NCI-H446 (cell line): ENCODE data around the gene SLX4IP.
"Not testable (repeated sequence)": the region's sequence is repeated elsewhere in the genome, so short reads cannot be mapped to it uniquely, and the experiment has no call there.

Source experiments
- DNase-seq, 2 experiments: peaks; one replicate each; lab custom pipeline; 2025; lab: John Stamatoyannopoulos, UW

Gene SLX4IP

DNA sequence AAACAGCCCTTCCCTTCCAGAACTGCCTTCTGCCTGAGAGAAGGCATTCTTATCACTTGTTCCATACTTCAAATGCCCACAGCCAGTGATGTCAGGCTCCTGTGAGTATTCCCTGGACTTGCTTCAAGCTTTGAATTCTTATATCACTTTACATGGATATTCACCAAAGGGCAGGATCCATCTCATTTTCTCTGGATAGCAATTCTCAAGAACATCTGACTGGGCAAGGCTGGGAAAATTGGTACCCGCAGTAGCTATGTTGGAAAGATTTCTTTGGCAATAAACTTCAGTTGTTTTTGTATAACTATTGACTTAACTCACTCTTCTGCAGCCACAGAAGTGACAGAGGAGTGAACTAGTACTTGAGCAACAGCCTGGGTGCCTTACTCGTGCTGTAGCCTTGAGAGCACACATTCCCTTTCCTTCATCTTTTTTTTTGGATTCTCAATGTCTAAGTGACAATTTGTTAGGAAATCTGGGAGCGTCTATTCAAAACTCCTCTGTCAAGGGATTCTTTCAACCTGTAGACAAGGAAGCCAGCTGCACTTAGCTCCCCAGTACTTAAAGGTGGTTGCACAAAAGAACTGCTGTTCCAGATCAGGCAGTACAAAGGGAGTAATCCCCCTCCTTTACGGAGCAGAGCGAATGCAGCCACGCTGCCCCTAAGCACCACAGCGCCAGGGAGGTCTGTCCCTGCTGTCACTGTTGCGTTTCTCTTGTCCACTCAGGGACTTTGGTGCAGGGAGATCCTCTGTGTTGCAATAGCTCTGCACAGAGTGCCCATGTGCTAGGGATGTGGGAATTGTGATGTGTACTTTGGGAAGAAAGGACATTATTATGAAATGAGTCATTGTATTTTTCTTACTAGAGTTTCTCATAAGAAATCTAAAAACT, 169.1 kb downstream of the SLX4IP start:
- DNase-seq = no peak

DNA sequence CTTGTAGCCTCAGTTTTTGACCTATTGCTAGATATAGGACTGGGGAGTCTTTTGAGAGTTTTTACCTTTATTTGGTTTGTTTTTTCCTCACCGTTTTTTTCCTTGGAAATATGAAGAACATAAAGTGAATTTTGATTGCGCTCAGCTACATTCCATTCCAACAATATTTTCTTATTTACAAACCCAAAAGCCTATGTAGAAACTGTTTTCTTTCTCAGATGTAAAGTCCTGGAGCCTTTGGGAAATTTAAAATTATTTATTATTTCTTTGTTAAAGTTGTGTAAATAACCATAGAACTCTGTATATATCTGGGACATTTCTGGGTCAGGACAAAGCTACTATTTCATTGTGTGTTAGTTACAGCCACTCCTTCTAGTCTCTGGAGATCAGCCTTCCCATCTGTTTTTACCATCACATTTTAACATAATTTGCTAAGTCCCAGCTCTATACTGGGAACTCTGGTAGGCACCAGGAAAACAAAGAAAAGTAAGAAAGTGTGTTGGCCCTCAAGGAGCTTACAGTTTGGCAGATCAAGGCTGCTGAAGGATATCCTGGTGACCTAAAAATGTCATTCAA, 169.8 kb downstream of the SLX4IP start:
- no peak for DNase-seq

DNA sequence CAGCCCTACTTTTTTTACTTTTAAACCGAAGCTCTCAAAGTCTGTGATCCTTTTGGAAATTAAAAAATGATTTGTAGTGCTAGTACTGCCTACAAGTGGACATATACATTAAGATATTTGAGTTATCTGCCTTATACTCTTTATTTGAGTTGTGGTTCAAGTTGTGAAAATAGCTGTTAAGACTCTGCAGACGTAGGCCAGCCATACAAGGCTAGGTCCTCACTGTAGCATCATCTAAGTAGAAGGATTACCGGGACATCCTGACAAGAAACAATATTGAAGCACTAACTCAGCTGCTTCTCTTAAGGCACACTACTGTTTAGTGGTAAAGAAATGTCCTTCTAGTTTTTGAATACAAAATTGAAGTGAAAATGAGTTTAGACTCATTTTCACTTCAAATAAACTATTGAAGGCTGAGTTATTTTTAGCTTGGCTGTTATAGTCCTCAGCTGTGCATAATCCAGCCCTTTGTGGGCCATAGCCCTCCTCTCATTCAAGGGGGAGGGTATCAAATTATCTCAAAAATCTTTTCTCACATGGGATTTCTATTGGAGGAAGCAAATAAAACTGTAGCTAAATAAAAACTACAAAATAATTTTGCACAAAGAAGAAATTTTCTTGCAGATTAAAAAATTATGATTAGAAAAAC, 170.6 kb downstream of the SLX4IP start:
- no peak for DNase-seq

DNA sequence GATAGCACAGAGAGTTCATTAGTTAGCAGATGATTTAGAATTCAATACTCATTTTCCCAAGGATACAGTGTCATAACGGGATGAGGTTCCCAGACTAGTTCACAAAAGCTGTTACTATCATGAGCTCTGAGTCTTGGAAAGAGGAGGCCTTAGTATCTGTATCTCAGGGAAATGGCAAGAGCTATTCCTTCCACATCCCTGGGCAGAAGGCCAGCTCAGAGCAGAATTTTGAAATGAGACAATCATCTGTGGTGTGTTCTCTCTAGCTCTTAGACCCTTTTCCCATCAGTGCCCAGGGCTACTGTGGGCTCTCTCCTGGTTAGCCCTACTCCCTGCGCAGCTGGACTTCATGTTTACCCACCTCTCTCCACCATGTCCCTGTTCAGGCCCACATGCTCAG, 174.2 kb downstream of the SLX4IP start:
- DNase-seq = no peak

DNA sequence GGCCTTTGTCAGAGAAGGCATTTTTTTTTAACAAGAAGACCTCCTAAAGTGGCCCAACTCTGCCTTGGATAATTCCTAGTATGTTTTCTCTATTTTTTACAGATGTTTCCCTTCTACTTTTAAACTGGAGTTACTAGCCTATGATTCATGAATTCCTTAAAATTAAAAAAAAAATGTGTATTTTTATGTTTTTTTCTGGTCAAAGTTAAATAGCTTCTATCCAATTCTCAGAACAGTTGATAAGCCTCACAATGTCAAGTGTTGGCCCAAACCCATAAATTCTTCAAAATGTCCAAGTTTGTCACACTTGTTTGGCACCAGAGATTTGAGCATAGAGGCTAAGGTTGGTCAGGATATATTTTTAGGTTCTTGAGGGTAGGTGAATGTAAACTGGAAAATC, 174.7 kb downstream of the SLX4IP start:
- no peak for DNase-seq

DNA sequence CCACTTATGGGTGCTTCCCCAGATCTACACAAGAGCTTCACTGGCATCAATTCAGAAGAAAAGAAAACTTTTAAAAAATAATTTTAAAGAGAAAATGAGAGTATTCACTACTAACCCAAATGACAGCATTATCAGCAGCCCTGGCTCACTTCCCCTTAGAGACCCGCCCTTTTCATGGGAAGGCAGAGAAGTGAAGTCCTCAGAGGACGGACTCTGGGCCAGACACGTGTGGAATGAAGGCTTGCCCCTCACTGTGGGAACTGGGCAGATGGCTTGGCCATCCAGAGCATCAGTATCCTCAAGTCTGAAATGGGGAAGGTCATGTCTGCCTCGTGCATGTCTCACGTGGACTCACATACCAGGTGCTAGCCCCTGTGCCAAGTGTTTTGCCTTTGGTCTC, 175.1 kb downstream of the SLX4IP start:
- no peak for DNase-seq

DNA sequence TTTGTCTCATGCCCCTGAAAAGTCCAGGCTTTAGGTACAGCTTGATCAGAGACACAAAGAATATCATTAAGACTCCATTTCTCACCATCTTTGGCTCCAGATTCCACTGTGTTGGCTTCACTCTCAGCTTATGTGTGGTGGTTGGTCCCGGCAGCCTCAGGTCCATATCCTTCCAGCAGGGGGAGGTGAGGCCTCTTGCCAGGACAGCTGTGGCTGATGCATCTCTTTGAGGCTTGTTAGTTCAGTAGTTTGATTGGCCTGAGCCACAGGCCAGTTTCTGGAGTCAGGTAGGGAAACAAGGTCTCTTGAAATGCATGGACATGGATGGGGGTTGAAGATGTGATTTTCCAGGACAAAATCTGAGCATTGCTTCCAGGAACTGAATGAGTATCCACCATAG, 176.3 kb downstream of the SLX4IP start:
- peak in 1 of 2 experiments; percentile 18 for DNase-seq

DNA sequence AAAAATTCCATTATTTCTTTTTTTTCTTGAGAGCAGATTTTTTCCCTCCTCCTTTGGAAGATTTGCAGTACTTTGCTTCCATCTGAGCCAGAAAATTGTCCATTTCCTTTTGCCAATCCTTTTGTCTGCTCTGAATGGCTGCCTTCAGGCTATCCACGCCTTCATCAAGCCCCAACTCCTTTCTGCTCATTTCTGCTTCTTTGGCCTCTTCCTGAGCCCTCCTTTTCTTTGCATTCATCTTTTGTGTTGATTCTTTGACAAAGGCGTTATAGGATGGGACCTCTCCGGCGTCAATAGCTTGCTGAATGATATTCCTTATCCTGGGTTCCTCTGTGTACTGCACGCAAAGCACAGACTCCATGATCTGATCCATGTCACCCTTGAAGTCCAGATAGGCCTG, 178.3 kb downstream of the SLX4IP start:
- DNase-seq = not testable (repeated sequence)

DNA sequence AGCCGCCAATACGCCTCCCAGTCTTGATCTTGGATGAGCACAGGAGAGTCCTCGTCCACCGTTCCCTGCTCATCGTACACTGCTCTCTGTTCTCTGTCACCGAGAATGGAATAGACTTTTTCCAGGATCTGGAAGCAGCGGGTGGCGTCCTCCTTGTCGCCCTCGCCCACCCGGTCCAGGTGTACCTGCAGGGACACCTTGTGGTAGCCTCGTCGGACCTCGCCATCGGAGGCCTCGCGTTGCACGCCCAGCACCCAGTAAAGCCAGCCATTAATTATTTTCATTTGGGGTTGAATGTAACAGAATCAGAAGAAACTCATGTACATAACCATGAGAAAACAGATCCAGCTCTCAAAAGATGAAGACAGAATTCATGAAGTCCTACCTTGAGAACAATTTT, 178.8 kb downstream of the SLX4IP start:
- no peak for DNase-seq

DNA sequence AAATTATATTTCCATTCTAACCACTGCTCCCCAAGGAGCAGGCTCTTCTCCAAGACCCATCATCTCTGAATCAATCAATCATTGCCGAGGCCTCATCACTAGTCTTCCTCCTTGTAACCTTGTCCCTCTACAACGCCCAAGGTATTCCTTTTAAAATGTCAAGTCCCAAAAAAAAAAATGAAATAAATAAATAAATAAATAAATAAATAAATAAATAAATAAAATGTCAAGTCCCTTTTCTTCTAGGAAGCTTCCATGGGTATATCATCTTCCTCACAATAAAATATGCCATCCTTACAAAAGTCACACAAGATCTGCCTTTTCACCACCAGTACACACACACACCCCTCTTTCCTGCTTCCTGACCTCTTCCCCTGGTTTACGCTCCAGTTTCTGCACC, 181.1 kb downstream of the SLX4IP start:
- DNase-seq = no peak

DNA sequence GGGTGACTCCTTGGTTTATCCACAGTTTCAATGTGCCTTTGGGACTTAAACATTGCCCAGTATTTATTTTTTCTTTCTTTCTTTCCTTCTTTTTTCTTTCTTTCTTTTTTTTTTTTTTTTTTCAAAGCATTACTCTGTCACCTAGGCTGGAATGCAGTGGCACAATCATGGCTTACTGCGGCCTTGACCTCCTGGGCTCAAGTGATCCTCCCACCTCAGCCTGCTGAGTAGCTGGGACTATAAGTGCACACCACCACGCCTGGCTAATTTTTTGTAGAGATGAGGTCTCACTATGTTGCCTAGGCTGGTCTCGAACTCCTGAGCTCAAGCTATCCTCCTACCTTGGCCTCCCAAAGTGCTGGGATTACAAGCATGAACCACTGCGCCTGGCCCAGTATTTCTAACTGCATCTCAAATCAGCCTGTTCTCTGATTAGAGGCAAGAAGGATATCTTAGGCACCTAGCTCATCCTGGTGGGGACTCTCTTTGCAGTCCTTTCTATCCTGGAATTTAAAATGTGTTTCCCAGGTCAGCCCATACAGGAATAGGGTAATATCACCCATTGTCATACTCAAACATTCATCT, 182.5 kb downstream of the SLX4IP start:
- DNase-seq = not testable (repeated sequence)

DNA sequence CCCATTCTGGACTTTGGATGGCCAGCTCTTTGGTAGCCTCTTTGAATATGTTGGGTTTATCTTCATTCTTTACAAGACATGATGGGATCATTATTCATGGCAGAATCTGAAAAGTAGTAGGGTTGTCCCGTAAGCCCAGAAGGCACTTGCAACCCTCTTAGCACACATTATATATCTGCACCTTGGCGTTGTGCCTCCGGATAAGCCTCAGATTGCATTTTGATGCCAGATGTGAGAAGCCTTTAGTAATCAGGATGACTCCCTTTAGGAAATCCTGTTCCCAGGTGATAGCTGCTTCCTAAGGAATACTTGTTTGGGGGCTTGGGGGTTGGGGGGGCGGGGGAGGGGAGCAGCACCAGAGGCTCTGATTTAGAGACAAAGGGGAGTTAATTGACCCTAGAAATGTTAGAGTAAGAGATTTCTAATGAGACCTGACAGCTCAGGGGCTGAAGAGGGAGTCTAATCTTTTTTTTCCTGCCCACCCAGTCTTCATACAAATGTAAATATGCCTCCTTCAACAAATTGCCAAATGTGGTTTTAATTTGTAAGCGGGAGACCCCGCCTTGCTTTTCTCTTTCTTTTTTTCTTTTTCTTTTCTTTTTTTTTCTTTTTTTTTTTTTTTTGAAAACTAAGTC, 183.6 kb downstream of the SLX4IP start:
- DNase-seq = no peak

DNA sequence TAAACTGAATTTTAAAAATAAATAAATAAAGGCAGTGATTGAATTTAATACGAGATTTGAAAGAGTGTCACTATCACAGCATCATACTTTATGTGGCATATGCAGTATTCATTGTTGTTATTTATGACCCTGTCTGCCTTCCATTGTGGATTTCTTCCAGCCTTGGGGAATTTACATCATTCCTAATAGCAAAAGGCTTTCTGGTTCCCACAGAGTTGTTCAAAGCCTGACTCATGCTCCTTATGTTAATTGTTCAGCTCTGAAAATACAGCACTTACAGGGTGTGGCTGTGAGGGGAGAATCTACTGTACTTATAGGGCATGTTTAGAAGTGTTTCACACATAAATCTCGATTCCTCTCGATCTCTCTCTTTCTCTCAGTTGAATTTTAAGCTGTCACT, 184.3 kb downstream of the SLX4IP start:
- DNase-seq = peak in 1 of 2 experiments; percentile 18

DNA sequence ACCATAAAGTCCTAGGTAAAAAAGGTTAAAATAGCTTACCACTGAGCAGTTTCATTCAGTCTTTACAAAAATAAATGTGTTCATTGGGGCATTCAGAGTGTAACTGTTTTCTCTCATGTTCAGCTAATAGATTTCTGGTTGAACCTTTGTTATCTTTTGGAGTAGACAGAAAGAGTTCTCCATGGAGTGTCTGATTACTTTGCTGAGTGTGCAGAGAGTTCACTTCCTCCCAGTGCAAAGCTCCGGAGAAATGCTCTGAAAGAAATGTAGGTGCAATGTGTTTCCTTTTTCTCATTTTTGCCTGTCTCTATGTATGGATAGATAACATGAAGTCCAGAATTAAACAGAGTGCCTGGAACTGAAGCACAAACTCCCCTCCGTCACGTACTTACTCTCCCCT, 186.0 kb downstream of the SLX4IP start:
- DNase-seq = no peak

DNA sequence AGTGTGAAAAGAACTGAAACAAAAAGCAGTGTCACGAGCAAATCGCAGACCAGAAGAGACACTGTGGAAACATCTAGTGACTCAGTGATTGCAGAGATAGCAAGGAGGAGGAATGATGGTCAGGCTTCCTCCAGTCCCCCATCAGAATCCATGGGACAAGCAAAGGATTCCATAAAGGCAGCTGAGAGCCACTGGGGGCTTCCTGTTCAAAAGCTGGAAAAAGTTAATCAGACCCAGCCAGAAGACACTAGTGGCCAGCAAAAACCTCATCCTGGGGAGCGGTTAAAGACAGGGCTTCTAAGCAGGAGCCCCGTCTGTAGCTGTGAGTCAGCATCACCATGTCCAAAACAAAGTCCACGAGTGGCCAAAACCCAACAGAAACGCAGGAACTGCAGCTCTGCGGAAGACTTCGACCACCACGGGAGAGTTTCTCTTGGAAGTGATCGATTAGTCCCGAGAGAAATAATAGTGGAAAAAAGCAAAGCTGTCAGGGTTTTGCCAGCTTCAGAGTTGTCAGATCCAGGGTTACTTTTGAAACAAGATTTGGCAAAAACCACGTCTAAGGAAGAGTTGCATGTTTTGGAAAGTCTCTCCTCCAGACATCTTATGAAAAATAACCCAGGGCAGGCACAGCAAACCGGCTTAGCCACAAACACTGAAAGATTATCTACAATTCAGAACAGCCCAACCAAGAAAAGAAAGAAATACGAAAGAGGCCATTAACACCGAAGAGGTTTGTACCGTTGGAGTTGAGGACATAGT, 187.7 kb downstream of the SLX4IP start:
- no peak for DNase-seq

DNA sequence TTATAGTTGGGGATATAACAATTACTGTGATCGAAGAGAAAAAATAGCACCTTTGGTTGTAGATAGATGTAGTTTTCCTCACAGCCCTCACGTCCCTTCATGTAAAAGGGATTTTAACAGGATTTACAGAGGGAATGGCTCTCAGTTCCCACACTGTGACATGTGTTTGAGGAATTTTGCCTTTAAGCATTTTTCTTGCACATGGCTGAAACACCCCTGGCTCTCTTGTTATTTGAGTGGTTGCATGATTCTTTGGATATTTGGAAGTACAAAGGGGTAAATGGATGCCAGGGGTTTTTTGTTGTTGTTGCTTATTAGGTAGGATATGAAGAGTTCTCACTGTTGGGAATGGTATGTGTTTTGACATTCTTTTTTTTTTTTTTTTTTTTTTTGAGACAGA, 190.5 kb downstream of the SLX4IP start:
- no peak for DNase-seq

DNA sequence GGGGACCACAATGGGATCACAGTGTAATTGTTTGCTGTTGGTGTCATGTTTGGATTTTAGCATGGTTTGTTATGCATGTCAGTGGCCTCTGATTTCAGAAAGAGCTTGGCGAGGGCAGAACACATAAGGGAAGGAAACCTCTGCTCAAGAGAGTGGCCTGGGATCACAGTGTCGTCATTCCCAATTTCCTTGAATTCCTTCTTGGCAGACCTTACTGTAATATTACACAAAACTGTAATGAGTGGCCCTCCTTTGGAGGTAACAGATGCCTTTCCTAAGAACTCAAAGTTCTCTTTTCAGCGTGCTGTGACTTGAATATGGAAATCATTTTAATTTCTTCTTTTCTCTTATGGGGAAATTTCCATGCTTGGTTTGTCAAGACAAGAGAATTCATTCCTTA, 191.8 kb downstream of the SLX4IP start:
- DNase-seq = no peak

DNA sequence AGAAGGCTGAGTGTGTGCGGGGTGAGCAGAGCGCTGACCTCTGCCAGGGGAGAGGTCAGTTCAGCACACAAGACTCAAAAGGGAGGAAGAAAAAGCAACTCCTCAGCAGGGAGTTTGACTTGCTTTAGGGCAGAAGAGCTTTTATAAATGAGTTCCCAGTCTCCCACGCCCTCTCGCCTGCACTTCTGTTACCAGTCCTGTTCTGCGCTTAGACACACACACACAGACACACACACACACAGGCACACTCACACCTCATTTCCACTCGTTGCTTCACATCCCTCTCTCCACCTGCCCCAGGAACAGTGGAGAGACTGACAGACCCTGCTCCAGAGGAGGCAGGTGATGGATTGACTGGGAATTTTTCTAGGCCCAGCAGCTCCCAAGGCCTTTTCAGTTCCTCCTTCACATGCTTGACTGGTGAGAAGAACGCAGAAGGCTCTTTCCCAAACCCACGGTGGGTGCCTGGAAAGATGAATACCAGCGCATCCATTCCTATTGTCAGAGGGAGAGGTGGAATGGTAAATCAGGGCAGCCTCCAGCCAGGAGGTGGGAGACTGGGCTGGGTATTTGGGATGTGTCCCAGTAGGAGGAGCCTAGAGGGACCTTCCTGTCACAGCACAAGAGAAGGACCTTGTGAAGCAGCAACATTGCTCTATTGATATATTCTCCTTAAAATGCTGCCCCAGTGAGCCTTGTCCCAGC, 195.0 kb downstream of the SLX4IP start:
- DNase-seq = no peak

DNA sequence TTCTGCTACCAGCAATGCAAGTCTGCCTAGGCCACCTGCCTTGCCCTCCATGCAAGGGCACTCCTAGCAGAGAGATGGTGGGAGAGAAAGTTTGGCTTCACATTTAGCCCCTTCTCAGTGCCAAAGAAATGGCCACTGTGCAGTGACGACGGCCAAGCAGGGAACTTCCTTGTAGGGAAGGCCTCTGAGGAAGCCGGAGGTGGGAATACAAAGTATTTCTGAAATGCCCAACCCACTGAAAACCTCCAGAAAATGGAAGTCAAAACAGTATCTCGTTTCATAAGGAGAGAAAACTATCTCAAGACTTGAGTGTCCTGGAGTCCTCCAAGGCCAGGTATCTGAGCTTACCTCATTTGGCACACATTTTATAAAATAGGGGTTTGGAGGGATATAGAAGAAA, 196.0 kb downstream of the SLX4IP start:
- DNase-seq = no peak

DNA sequence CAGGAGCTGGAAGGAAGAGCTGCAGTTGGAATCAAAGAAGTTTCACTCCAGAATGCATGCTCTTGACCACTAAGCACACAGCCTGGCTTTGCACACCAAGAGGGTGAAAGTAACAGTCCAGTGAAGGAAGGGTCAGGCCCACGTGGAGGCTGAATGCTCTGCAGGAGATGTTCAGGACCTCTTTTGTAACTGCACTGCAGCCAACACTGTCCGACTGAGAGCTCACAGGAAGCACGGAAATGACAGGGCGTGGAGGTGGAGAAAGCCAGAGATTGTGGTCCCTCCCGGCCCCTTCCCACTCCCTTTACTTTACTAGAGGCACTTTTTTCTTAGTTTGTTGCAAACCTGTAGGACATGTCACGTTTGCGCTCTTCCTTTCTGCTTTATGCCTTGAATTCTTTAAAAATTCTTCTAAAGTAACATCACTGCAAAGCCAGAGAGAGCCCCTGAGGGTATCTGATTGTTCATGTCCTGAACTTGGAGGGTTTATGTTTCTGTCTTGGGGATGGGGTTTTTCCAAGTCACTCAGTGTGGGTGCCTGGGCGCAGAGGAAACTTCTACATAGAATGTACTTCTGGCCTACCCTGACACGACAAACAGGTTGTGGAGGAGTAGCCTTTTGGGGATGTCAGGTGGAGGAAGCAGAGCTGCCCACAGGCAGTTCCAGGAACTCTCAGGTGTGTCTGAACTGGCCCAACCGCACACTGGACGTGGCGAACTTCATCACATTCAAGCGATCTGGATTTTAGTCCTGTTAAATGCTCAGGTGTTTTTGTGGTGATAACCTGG, 197.8 kb downstream of the SLX4IP start:
- no peak for DNase-seq
